ENCODE results near the gene NXPH4.

NXPH4 gene

DNA sequence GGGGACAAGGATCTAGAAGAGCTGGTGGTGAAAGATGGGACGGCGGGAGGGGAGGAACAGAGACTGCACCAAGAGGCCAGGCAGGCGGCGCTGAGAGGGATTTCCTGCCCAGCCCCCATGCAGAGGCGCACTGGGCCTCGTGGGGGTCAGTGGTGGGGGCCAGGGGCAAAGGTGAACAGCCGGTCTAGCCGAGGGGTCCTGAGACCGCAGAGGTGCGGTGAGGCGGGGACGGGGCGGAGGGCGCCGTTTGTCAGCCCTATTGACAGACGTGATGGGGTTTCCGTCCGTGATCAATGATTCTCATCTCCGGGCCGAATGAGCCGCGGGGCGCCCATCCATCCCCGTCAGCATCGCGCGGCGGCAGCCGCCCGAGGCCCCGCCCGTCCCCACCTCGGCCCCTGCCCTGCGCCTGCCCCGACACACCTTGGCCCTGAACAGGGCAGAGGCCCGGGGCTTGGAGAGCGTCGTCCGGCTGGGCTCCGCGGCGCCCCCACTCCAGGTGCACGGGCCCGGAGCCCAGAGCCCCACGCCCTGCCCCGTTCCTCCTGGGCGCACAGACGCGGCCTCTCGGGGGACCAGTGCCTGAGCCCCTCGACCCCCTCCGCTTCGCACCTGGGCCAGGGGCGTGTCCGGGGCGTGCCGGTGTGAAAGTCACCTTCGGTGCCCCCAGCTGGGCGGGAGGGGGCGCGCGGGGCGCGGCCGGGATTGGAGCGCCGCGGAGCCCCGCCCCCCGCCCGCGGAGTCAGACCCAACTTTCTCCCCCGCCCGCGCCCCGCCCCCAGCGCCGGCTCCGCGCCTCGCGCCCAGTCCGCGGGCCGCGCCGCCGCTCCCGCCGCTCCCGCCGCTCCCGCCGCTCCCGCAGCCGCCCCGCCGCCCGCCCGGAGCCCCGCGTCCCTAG, at the start of gene NXPH4:
NXPH4 (plus strand) TSS at position 781 of the 898 bp plus-strand sequence. CDS start 176 bp downstream, outside the sequence.
- no peak for DNase-seq

DNA sequence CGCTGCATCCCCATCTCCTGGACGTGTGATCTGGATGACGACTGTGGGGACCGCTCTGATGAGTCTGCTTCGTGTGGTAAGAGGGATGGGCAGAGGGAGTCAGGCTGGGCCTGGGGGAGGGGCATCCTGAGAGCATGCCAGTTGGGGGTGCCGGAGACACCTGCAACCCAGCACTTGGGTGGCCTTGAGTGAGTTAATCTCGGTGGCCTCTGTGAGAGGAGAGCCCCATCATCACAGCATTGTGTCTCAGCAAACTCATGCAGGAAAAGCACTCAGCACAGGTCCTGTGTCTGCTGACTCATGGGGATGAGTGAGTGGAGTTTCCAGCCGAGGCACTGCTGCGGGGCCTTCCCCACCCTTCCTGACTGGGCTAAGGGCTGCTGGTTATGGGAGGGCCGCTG, 49.6 kb upstream of the NXPH4 start:
- DNase-seq = peak; percentile 63

DNA sequence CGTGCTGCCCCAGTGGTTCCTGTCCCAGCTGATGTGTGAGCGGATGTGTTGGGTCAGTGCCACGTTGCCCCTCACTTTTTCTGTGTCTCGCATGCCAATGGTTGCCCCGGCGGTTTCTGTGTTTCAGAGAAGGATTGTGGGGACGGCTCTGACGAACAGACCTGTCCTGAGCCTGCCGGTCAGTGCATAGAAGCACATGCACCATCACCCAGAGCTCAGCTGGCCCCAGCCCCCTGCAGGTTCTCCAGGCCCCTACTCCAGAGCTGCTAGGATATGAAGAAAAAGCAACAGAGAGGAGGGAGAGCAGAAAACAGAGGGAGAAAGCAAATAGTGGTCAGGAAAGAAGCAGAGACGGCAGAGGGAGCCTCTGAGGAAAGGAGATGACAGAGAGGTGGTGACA, 48.5 kb upstream of the NXPH4 start:
- DNase-seq = no peak

DNA sequence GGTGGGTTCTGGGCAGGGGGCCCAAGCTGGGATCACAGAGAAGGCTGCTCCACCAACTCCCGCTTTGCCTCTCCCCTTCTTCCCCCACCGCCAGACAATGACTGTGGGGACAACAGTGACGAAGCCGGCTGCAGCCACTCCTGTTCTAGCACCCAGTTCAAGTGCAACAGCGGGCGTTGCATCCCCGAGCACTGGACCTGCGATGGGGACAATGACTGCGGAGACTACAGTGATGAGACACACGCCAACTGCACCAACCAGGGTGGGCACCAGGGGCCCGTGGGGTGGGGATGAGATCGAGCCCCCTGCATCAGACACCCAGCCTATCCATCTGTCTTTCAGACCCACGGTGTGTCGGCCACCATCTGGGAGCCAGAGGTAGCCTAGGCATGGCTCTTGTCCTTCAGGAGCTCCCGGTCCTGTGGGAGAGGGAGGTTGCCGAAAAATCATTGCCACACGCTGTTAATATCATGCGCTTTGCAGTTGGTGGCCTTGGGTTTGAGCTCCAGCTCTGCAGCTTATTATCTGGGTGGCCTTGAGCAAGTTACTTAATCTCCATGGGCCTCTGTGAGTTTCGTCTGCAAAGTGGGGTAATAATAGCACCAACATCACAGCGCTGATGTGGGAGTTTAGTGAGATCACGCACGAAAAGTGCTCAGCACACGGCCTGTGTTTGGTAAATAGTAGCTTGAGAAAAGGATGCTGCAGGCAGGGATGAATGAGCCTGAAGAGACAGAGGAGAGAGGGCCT, 47.4 kb upstream of the NXPH4 start:
- no peak for DNase-seq

DNA sequence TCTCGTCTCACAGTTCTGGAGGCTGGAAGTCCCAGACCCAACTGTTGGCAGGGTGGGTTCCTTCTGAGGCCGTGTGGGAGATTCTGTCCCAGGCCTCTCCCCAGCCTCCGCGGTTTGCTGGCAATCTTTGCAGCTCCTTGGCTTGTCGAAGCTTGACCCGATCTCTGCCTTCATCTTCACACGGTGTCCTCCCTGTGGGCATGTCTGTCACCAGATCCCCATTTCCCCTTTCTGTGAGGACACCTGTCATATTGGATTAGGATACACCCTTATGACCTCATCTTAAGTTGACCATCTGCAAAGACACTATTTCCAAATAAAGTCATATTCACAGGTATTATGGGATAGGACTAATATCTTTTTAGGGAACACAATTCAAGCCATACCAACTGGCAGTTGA, 46.6 kb upstream of the NXPH4 start:
- DNase-seq = no peak

DNA sequence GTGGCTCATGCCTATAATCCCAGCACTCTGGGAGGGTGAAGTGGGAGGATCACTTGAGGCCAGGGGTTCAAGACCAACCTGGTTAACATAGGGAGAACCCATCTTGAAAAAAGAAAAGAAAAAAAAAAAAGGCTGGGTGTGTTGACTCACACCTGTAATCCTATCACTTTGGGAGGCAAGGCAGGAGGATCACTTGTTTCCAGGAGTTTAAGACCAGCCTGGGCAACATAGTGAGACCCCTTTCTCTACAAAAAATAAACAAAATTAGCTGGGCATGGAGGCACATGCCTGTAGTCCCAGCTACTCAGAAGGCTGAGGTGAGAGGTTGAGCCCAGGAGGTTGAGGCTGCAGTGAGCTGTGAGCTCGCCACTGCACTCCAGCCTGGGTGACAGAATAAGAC, 46.2 kb upstream of the NXPH4 start:
- no peak for DNase-seq

DNA sequence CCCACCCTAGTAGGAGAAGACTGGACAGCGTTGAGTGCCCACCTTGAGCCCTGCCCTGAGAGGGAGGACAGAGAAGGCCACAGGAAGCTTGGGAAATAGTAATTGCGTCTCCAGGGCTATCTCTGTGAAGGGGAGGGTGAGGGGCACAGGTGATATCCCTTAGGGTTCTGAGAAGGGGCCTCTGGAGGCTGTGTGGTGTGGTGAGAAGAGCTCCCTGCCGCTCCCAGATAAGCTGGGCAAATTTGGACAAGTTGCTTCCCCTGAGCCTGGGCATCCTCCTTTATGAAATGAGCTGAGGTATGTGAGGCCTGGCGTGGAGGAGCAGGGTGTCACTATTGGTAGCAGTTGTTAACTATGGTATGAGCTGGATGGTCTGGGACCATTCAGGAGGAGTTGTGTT, 45.7 kb upstream of the NXPH4 start:
- DNase-seq = no peak

DNA sequence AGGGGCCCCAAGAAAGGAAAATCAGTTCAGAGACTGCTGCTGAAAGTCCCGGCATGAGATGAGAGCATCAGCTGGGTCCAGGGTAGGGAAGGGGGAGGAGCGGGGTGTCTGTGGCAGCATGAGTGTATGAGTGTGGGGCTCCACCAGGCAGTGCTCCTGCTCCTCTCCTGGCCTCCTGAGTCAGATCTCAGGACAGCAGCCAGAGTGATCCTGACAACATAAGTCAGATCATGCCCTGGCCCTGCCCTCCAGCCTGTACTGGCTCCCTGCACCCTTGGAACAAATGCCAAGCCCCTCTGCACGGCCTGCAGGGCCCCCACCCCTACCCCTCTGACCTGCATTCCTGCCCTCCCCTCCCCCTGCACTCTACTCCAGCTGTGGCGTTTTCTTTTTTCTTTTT, 44.9 kb upstream of the NXPH4 start:
- DNase-seq = no peak

DNA sequence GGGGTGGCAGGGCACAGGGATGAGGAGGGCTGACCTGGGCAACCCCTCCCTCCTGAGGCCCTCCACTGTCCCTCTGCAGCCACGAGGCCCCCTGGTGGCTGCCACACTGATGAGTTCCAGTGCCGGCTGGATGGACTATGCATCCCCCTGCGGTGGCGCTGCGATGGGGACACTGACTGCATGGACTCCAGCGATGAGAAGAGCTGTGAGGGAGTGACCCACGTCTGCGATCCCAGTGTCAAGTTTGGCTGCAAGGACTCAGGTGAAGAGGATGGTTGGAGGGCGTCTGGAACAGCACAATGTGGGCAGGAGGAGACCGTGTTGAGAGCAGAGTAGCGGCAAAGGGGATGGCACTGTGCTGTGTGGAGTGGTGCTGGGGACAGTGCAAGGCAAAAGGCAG, 43.5 kb upstream of the NXPH4 start:
- DNase-seq = no peak

DNA sequence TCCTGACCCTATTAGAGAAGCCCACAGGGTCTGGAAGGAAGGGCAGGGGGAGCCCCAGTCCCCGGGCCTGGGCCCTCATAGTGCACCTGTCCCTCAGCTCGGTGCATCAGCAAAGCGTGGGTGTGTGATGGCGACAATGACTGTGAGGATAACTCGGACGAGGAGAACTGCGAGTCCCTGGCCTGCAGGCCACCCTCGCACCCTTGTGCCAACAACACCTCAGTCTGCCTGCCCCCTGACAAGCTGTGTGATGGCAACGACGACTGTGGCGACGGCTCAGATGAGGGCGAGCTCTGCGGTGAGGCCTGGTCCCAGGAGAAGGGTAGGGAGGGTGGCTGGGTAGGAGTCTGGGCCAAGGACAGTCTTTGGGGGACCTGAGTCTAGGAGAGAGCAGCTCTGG, 42.9 kb upstream of the NXPH4 start:
- DNase-seq = no peak

DNA sequence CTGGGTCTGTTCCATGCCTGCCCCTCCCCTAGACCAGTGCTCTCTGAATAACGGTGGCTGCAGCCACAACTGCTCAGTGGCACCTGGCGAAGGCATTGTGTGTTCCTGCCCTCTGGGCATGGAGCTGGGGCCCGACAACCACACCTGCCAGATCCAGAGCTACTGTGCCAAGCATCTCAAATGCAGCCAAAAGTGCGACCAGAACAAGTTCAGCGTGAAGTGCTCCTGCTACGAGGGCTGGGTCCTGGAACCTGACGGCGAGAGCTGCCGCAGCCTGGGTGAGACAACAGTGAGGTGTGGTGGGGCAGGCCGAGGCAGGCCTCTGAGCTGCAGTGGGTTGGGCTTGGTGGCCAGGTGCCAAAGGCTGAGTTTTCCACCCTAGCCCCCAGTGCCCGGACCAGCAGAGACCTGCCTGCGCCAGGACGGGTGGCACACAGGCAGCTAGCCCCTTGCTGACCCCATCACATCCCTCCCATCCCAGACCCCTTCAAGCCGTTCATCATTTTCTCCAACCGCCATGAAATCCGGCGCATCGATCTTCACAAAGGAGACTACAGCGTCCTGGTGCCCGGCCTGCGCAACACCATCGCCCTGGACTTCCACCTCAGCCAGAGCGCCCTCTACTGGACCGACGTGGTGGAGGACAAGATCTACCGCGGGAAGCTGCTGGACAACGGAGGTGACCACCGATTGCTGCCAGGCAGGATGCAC, 41.0 kb upstream of the NXPH4 start:
- peak; percentile 74 for DNase-seq

DNA sequence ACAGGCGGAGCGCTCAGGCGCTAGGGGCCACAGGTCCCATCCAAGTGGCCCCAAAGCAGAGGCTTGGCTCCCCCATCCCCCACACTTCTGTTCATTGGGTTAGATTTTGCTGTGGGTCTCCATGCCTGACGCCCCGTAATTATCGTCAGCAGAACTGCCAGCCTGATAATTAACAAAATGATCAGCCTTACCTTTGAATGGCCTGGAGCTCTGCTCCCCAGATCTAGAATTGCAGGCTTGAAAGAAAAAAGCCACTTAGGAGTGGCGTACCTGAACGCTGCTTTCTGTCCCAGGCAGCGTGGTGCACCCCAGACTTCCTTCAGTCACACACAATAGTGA, 40.5 kb upstream of the NXPH4 start:
- no peak for DNase-seq

DNA sequence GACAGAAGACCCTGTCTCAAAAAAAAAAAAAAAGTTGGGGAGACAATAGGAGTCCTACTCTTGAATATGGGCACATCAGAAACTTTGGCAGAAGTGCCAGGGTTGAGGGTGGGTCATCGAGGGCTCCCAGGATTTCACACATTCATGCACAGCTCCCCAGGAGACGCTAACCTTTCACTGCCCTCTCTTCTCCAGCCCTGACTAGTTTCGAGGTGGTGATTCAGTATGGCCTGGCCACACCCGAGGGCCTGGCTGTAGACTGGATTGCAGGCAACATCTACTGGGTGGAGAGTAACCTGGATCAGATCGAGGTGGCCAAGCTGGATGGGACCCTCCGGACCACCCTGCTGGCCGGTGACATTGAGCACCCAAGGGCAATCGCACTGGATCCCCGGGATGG, 39.7 kb upstream of the NXPH4 start:
- DNase-seq = no peak

DNA sequence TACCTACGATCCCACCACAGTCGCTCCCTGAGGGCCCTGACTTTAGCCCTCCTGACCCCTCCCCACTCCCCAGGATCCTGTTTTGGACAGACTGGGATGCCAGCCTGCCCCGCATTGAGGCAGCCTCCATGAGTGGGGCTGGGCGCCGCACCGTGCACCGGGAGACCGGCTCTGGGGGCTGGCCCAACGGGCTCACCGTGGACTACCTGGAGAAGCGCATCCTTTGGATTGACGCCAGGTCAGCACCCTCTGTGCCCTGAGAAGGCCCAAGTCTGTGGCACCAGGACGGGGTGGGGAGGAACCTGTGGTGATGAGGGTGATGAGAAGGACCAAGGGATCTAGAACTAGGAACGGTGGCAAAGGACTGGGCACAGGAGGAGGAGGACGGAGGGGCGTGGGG, 39.2 kb upstream of the NXPH4 start:
- DNase-seq = no peak

DNA sequence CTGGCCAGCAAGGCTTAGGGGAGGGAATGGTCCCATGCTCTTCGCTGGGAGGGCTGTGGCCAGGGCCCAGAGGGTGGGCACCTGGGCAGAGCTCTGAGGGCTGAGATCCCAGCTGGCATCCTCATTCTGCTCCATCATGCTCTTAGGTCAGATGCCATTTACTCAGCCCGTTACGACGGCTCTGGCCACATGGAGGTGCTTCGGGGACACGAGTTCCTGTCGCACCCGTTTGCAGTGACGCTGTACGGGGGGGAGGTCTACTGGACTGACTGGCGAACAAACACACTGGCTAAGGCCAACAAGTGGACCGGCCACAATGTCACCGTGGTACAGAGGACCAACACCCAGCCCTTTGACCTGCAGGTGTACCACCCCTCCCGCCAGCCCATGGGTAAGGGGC, 38.4 kb upstream of the NXPH4 start:
- no peak for DNase-seq

DNA sequence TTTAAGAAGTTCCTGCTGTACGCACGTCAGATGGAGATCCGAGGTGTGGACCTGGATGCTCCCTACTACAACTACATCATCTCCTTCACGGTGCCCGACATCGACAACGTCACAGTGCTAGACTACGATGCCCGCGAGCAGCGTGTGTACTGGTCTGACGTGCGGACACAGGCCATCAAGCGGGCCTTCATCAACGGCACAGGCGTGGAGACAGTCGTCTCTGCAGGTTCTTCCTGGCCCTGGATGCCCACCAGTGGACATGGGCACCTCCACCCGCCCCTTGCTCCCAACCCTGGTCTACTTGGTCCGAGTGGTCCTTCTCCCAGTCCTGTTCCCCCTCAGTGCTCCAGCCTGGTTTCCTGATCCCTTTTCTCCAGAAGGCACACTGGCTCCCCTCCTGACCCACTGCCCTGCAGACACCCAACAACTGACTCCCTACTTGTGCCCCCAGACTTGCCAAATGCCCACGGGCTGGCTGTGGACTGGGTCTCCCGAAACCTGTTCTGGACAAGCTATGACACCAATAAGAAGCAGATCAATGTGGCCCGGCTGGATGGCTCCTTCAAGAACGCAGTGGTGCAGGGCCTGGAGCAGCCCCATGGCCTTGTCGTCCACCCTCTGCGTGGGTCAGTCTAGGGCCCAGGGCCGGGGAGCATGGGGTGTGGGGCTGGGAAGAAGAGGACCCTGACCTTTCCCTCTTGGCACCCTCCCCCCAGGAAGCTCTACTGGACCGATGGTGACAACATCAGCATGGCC, 37.1 kb upstream of the NXPH4 start:
- no peak for DNase-seq

DNA sequence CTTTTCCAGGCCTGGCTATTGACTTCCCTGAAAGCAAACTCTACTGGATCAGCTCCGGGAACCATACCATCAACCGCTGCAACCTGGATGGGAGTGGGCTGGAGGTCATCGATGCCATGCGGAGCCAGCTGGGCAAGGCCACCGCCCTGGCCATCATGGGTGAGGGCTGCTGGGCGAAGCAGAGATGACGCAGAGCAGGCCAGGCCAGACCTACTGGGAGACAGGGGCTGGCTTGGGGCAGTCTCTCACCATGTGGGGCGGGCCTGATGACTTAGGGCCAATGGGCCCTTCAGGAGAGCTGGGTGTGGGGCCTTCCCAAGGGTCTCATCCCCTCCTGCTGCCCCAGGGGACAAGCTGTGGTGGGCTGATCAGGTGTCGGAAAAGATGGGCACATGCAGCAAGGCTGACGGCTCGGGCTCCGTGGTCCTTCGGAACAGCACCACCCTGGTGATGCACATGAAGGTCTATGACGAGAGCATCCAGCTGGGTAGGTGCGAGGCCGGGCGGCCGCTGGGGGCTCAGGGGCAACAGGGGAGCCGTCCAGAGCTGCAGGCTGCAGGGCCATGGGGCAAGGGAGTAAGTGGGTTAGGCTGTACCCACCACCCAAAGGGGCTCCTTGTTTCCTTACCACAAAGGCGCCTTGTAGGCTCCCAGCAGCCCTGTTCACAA, 36.1 kb upstream of the NXPH4 start:
- DNase-seq = no peak

DNA sequence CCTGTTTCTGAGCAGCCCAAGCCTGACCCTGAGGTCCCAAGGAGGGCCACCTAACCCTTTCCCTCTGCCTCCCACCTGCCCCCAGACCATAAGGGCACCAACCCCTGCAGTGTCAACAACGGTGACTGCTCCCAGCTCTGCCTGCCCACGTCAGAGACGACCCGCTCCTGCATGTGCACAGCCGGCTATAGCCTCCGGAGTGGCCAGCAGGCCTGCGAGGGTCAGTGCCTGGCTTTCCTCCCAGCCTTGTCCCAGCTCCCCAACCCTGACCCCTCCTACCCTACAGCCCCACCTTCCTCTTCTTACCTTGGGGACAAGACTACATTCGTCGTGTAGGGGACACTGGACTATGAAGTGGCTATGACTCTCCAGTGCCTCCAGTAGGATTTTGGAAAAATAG, 35.5 kb upstream of the NXPH4 start:
- no peak for DNase-seq

DNA sequence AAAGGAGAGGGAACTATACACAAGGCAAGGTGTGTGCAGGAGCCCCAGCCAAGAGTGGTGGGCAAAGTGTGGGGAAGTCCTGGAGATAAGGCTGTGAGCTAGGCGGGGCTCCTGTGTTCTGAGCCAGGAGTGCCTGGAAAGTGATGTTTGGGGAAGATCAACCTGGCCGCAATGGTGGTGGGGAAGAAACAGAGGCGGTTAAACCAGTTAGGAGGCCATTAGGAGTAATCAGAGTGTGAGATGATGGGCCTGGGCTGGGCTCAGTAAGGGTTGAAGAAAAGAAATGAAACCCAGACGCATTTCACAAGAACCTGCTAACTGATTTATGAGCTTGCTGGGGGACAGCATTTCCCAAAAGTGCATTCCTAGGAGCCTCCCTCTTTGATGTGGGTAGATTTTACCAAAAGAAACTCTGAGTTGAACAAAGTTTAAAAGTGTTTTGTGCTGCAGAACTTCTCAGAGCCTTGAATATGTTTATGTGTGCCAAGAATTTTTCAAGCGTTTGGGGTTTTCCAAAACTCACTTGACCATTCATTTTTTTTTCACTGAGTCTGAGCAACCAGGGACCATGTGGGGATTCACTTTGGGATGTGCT, 34.9 kb upstream of the NXPH4 start:
- no peak for DNase-seq

DNA sequence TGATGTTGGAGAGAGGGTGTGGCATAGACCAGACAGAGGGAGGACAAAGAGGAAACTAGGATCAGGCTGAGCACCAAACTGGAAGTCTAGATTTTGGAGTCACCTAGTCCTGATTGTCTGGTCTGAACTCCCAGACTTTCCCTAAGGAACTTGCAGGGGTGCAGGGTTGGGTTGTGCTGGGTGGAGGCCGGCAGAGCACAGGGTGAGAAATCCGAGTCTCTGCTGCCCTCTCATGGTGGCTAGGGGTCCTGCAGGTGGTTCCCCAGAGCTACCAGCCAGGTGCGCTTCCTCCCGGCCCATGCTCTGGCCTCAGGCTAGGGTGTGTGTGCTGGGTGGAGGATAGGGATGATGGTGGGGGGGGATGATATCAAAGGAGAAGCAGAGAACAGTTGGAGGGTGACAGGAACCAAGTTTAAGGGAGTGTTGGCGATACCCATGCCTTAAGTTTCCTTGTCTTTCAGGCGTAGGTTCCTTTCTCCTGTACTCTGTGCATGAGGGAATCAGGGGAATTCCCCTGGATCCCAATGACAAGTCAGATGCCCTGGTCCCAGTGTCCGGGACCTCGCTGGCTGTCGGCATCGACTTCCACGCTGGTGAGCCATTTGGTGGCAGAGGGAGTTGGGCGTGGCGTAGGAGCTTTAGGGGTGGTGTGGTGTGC, 33.5 kb upstream of the NXPH4 start:
- DNase-seq = peak; percentile 62

DNA sequence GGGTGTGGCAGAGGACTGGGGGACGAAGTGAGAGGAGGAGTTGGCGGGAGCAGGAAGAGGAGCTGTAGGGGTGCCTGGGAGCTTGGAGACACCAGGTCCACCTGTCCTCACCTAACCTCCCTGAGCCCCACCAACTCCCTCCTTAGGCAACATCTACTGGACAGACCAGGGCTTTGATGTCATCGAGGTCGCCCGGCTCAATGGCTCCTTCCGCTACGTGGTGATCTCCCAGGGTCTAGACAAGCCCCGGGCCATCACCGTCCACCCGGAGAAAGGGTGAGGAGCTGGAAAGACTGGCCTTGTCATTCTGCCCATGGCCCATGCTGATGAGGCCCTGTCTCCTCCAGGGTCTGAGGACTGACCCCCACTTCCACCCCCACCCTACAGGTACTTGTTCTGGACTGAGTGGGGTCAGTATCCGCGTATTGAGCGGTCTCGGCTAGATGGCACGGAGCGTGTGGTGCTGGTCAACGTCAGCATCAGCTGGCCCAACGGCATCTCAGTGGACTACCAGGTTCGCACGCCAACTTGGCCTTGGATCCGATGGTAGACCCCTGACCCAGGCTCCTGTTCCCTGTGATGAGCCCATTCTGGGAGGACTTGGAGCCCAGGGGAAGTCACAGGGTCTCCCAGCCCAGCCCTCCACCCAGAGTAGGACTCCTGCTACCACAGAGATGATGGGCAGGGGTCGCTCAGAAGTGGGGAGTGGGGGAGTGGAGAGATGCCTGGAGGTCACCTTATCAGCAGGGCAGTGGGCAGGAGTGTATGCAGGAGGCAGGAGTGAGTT, 32.5 kb upstream of the NXPH4 start:
- DNase-seq = no peak
